Measurements from ENCODE around the gene GPI. TPM values are rescaled to one million over a fixed set of nuclear protein-coding genes. Genes with fewer than 3 reads are reported as not detected.

GPI gene
- total and polyA plus RNA-seq, 2 donors (not counting 1 experiment from before 2014, with no cell fraction given): 112 to 173 TPM

GRCh38 chr19:34428549-34429285, 63.7 kb downstream of the GPI start:
- Histone ChIP-seq H3K4me2 (ENCODE audit: extremely low read depth, insufficient read depth, low read length) (peak overlapping the region; percentile 77), H3K27ac (ENCODE audit: insufficient read depth, low read length) (peak overlapping the region; percentile 85), H4K20me1 (ENCODE audit: control insufficient read depth, extremely low read depth, insufficient read depth, low read length) (no peaks in the 10 kb centered on the region), H3K4me3 (replicated peaks in 1 of 4; ENCODE audit: control extremely low read depth in 1 of 4, insufficient read depth in 1 of 4, low read depth in 3 of 4, low read length in 4 of 4) (peak overlapping the region; percentile 68 to 98 (median 86)), H3K79me2 (ENCODE audit: control insufficient read depth, insufficient read depth, low read length) (peaks cover 52% of the 10 kb centered on the region), H3K27me3 (ENCODE audit: control insufficient read depth, insufficient read depth, low read length) (no peaks in the 10 kb centered on the region), H3K4me1 (ENCODE audit: control insufficient read depth, extremely low read depth, insufficient read depth, low read length) (peaks cover 6% of the 10 kb centered on the region), H3K9ac (ENCODE audit: insufficient read depth, low read length) (peak overlapping the region; percentile 80), H3K9me3 (ENCODE audit: control insufficient read depth, insufficient read depth, low read depth, low read length) (no peaks in the 10 kb centered on the region), H2AFZ (ENCODE audit: low read length) (peak overlapping the region; percentile 4), H3K36me3 (ENCODE audit: control insufficient read depth, insufficient read depth, low read length) (peaks cover 3% of the 10 kb centered on the region)
- peak; percentile 29 to 40 for DNase-seq (ENCODE audit: low read depth in 2 of 2)
- TF ChIP-seq EZH2 (IDR thresholded peaks at IDR 0.05; ENCODE audit: low read length, missing control alignments) (no peak), CTCF (conservative IDR thresholded peaks at IDR 0.05 in 1 of 2, IDR thresholded peaks at IDR 0.05 in 1 of 2; ENCODE audit: low read depth in 1 of 2, low read length in 2 of 2) (no peak)

GRCh38 chr19:34429553-34429952, 64.6 kb downstream of the GPI start:
- Histone ChIP-seq H3K4me3 (replicated peaks in 1 of 4; ENCODE audit: control extremely low read depth in 1 of 4, insufficient read depth in 1 of 4, low read depth in 3 of 4, low read length in 4 of 4) (peak overlapping the region; percentile 68 to 98 (median 86)), H3K4me2 (ENCODE audit: extremely low read depth, insufficient read depth, low read length) (peak overlapping the region; percentile 77), H3K27me3 (ENCODE audit: control insufficient read depth, insufficient read depth, low read length) (no peaks in the 10 kb centered on the region), H3K9ac (ENCODE audit: insufficient read depth, low read length) (peak overlapping the region; percentile 80), H3K27ac (ENCODE audit: insufficient read depth, low read length) (peak overlapping the region; percentile 85), H2AFZ (ENCODE audit: low read length) (no peak overlapping the region), H3K79me2 (ENCODE audit: control insufficient read depth, insufficient read depth, low read length) (peaks cover 60% of the 10 kb centered on the region), H3K4me1 (ENCODE audit: control insufficient read depth, extremely low read depth, insufficient read depth, low read length) (peaks cover 6% of the 10 kb centered on the region), H4K20me1 (ENCODE audit: control insufficient read depth, extremely low read depth, insufficient read depth, low read length) (no peaks in the 10 kb centered on the region), H3K9me3 (ENCODE audit: control insufficient read depth, insufficient read depth, low read depth, low read length) (no peaks in the 10 kb centered on the region), H3K36me3 (ENCODE audit: control insufficient read depth, insufficient read depth, low read length) (peaks cover 3% of the 10 kb centered on the region)
- DNase-seq (ENCODE audit: low read depth in 2 of 2): no peak
- no peak for TF ChIP-seq EZH2 (IDR thresholded peaks at IDR 0.05; ENCODE audit: low read length, missing control alignments)
- no peak for TF ChIP-seq CTCF (conservative IDR thresholded peaks at IDR 0.05 in 1 of 2, IDR thresholded peaks at IDR 0.05 in 1 of 2; ENCODE audit: low read depth in 1 of 2, low read length in 2 of 2)

- H3K27me3 ChIP-seq (ENCODE audit: control insufficient read depth, insufficient read depth, low read length): no peaks in the 10 kb centered on the region
- no peaks in the 10 kb centered on the region for H4K20me1 ChIP-seq (ENCODE audit: control insufficient read depth, extremely low read depth, insufficient read depth, low read length)
- TF ChIP-seq EZH2 (IDR thresholded peaks at IDR 0.05; ENCODE audit: low read length, missing control alignments) (no peak), CTCF (conservative IDR thresholded peaks at IDR 0.05 in 1 of 2, IDR thresholded peaks at IDR 0.05 in 1 of 2; ENCODE audit: low read depth in 1 of 2, low read length in 2 of 2) (peak; percentile 71 to 80)
- H3K9ac ChIP-seq (ENCODE audit: insufficient read depth, low read length): no peak overlapping the region
- no peak overlapping the region for H2AFZ ChIP-seq (ENCODE audit: low read length)
- H3K4me2 ChIP-seq (ENCODE audit: extremely low read depth, insufficient read depth, low read length): peak overlapping the region; percentile 77
- peaks cover 3% of the 10 kb centered on the region for H3K36me3 ChIP-seq (ENCODE audit: control insufficient read depth, insufficient read depth, low read length)
- peaks cover 64% of the 10 kb centered on the region for H3K79me2 ChIP-seq (ENCODE audit: control insufficient read depth, insufficient read depth, low read length)
- no peaks in the 10 kb centered on the region for H3K9me3 ChIP-seq (ENCODE audit: control insufficient read depth, insufficient read depth, low read depth, low read length)
- H3K4me3 ChIP-seq (replicated peaks in 1 of 4; ENCODE audit: control extremely low read depth in 1 of 4, insufficient read depth in 1 of 4, low read depth in 3 of 4, low read length in 4 of 4): peak overlapping the region in 3 of 4 experiments; percentile 15 to 98 (median 79)
- DNase-seq (ENCODE audit: low read depth in 2 of 2): peak; percentile 41 to 61
- peak overlapping the region; percentile 61 for H3K27ac ChIP-seq (ENCODE audit: insufficient read depth, low read length)
- H3K4me1 ChIP-seq (ENCODE audit: control insufficient read depth, extremely low read depth, insufficient read depth, low read length): peaks cover 6% of the 10 kb centered on the region
These were observed 66.0 kb downstream of the GPI start for GRCh38 chr19:34430738-34431625.

All from fibroblast of lung (primary cell).